Esophagus muscularis mucosa (tissue), 3 donors: ENCODE data around the gene ASXL1.

ENCODE experiments used
- CTCF ChIP-seq, 3 experiments: fragments of 200-600 bp in 2 of 3; fragments of 450-650 bp in 1 of 3; sonication (generic) in 2 of 3; IDR thresholded peaks; one replicate each; pipeline ENCODE4 v1.5.1; 2017 to 2019; ENCODE audit warnings: antibody characterized with exemption in 3 of 3, mild to moderate bottlenecking in 2 of 3, moderate library complexity in 1 of 3
- POLR2A ChIP-seq: fragments of 450-650 bp; IDR thresholded peaks from one replicate; pipeline ENCODE4 v1.6.1; 2017; ENCODE audit warnings: antibody characterized with exemption, moderate library complexity, mild to moderate bottlenecking, low read depth

- TF ChIP-seq CTCF (IDR thresholded peaks at IDR 0.05) (no peak), POLR2A (no peak)
Observed at GRCh38 chr20:32440758-32441078, 82.6 kb downstream of the ASXL1 start.
